ENCODE measurements around the gene COLQ. TPM values are rescaled to one million over a fixed set of nuclear protein-coding genes. Genes with fewer than 3 reads are reported as not detected.

COLQ gene
- total and polyA plus RNA-seq, 2 experiments from 2014 or later = 0.32 to 0.93 TPM

DNA sequence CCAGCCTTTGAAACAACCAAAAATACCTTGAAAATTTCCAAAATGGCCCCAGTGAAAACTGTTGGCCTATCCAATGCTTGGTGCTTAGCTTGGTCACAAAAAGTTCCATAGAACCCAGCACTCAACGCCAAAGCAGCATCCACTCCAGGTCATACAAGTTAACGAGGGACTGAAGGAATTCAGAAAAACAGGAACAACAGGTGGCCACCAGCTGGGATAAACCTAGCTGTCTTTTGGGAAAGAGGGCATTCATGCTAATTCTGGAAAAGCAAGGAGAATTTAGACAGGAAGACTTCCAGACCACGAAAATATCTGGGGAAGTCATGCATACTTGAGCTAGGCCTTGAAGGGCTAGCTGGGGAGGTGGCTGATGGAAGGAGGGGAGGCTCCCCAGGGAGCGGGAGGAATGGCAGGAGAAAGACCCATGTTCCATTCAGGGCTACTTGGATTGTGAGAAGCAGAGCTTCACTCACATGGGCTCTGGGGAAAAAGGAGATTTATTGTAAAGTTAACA is 28.6 kb downstream of the COLQ start:
- no peaks in the 10 kb centered on the region for H3K36me3 ChIP-seq (ENCODE audit: low read depth)
- no peaks in the 10 kb centered on the region for H3K4me1 ChIP-seq (ENCODE audit: insufficient read depth)
- no peak overlapping the region for H3K4me2 ChIP-seq (ENCODE audit: unreplicated experiment)
- TF ChIP-seq EZH2 (IDR thresholded peaks at IDR 0.05; ENCODE audit: insufficient read depth, poor library complexity, severe bottlenecking) = no peak
- no peak for TF ChIP-seq EZH2phosphoT487 (IDR thresholded peaks at IDR 0.05; ENCODE audit: insufficient read depth, low read depth)
- no peaks in the 10 kb centered on the region for H3K27me3 ChIP-seq (replicated peaks; ENCODE audit: insufficient read depth)
- no peak overlapping the region for H3K9ac ChIP-seq
- DNase-seq = no peak
- no peak overlapping the region for H3K4me3 ChIP-seq
- no peaks in the 10 kb centered on the region for H3K9me3 ChIP-seq (ENCODE audit: low read depth)
- H2AFZ ChIP-seq = no peak overlapping the region
- no peaks in the 10 kb centered on the region for H3F3A ChIP-seq (ENCODE audit: insufficient read depth)
- in situ Hi-C loops (cut with MboI) = no loop called here
- no peaks in the 10 kb centered on the region for H3K79me2 ChIP-seq (ENCODE audit: insufficient read depth)
- H3K27ac ChIP-seq = no peak overlapping the region
- no peaks in the 10 kb centered on the region for H4K20me1 ChIP-seq (ENCODE audit: insufficient read depth)
- no peaks in the 10 kb centered on the region for H3K9me2 ChIP-seq (ENCODE audit: insufficient read depth)
- WGBS, 2 experiments (ENCODE audit: low coverage in 1 of 2, low lambda C conversion rate in 2 of 2, missing lambda C conversion rate in 2 of 2) = 84 to 91% methylated on average over 4 of the region's 4 CpGs

DNA sequence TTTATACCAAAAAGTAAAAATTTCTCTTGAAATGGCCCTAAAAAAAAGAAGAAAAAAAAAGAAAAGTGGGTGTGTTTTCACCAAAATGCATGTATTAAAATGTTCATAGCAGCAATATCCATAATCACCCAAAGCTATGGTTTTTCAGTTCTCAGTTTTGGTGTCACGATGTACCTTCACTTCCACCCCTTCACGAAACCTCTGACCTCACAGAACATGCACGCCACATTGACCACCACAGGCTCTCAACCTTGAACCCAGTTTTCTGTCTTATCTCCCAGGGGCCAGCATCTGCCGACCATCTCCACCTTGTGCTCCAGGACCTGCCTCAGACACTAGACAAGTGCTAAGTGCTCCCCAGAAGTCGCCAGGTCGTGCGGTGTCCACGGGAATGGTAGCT is 30.4 kb downstream of the COLQ start:
- H3K27ac ChIP-seq = no peak overlapping the region
- H2AFZ ChIP-seq = no peak overlapping the region
- no peaks in the 10 kb centered on the region for H3K9me3 ChIP-seq (ENCODE audit: low read depth)
- TF ChIP-seq EZH2phosphoT487 (IDR thresholded peaks at IDR 0.05; ENCODE audit: insufficient read depth, low read depth) = no peak
- no peak for TF ChIP-seq EZH2 (IDR thresholded peaks at IDR 0.05; ENCODE audit: insufficient read depth, poor library complexity, severe bottlenecking)
- H3K4me3 ChIP-seq = no peak overlapping the region
- H3F3A ChIP-seq (ENCODE audit: insufficient read depth) = no peaks in the 10 kb centered on the region
- H3K36me3 ChIP-seq (ENCODE audit: low read depth) = no peaks in the 10 kb centered on the region
- H3K9ac ChIP-seq = no peak overlapping the region
- H3K9me2 ChIP-seq (ENCODE audit: insufficient read depth) = no peaks in the 10 kb centered on the region
- H3K79me2 ChIP-seq (ENCODE audit: insufficient read depth) = no peaks in the 10 kb centered on the region
- in situ Hi-C loops (cut with MboI) = no loop called here
- H3K27me3 ChIP-seq (replicated peaks; ENCODE audit: insufficient read depth) = no peaks in the 10 kb centered on the region
- no peak for DNase-seq
- H3K4me1 ChIP-seq (ENCODE audit: insufficient read depth) = no peaks in the 10 kb centered on the region
- no peak overlapping the region for H3K4me2 ChIP-seq (ENCODE audit: unreplicated experiment)
- H4K20me1 ChIP-seq (ENCODE audit: insufficient read depth) = no peaks in the 10 kb centered on the region
- WGBS, 2 experiments (ENCODE audit: low coverage in 1 of 2, low lambda C conversion rate in 2 of 2, missing lambda C conversion rate in 2 of 2) = 81 to 85% methylated on average over 8 of the region's 8 CpGs

- H3K4me1 ChIP-seq (ENCODE audit: insufficient read depth) = no peaks in the 10 kb centered on the region
- H3K27me3 ChIP-seq (replicated peaks; ENCODE audit: insufficient read depth) = no peaks in the 10 kb centered on the region
- DNase-seq = no peak
- in situ Hi-C loops (cut with MboI) = no loop called here
- TF ChIP-seq EZH2 (IDR thresholded peaks at IDR 0.05; ENCODE audit: insufficient read depth, poor library complexity, severe bottlenecking) = no peak
- no peak for TF ChIP-seq EZH2phosphoT487 (IDR thresholded peaks at IDR 0.05; ENCODE audit: insufficient read depth, low read depth)
- no peaks in the 10 kb centered on the region for H3F3A ChIP-seq (ENCODE audit: insufficient read depth)
- no peaks in the 10 kb centered on the region for H3K9me2 ChIP-seq (ENCODE audit: insufficient read depth)
- H3K27ac ChIP-seq = no peak overlapping the region
- no peak overlapping the region for H3K4me2 ChIP-seq (ENCODE audit: unreplicated experiment)
- no peaks in the 10 kb centered on the region for H3K79me2 ChIP-seq (ENCODE audit: insufficient read depth)
- no peak overlapping the region for H2AFZ ChIP-seq
- 88 to 94% methylated on average over 2 of the region's 2 CpGs for WGBS, 2 experiments (ENCODE audit: low coverage in 1 of 2, low lambda C conversion rate in 2 of 2, missing lambda C conversion rate in 2 of 2)
- H3K9me3 ChIP-seq (ENCODE audit: low read depth) = no peaks in the 10 kb centered on the region
- no peaks in the 10 kb centered on the region for H3K36me3 ChIP-seq (ENCODE audit: low read depth)
- H3K4me3 ChIP-seq = no peak overlapping the region
- H4K20me1 ChIP-seq (ENCODE audit: insufficient read depth) = no peaks in the 10 kb centered on the region
- no peak overlapping the region for H3K9ac ChIP-seq
These were observed 31.3 kb downstream of the COLQ start for GRCh38 chr3:15490158-15490557.

DNA sequence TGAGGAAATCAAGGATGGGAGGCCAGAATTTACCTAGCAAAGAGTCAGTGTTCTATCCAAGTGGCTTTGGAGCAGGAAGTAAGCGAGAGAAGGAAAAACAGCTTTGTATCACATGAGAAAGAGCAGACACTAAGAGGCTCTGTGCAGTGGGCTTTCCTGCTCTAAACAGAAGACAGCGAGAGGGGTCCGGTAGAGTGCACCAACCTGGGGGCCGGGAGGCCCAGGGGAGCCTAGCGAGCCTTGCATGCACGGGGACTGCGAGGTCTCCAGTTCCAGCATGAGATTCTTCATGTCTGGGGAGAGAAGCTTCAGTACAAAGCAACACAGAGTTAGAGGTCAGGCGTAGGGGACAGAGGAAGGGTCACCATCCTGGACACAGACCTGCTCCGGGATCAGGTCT is 33.5 kb downstream of the COLQ start:
- DNase-seq = no peak
- Histone ChIP-seq H3K4me1 (ENCODE audit: insufficient read depth) (no peaks in the 10 kb centered on the region), H3K79me2 (ENCODE audit: insufficient read depth) (no peaks in the 10 kb centered on the region), H3K9ac (no peak overlapping the region), H3K27me3 (replicated peaks; ENCODE audit: insufficient read depth) (no peaks in the 10 kb centered on the region), H2AFZ (no peak overlapping the region), H3F3A (ENCODE audit: insufficient read depth) (no peaks in the 10 kb centered on the region), H3K9me3 (ENCODE audit: low read depth) (no peaks in the 10 kb centered on the region), H3K36me3 (ENCODE audit: low read depth) (no peaks in the 10 kb centered on the region), H4K20me1 (ENCODE audit: insufficient read depth) (no peaks in the 10 kb centered on the region), H3K4me2 (ENCODE audit: unreplicated experiment) (no peak overlapping the region), H3K9me2 (ENCODE audit: insufficient read depth) (no peaks in the 10 kb centered on the region), H3K27ac (no peak overlapping the region), H3K4me3 (no peak overlapping the region)
- in situ Hi-C loops (cut with MboI) = no loop called here
- TF ChIP-seq EZH2phosphoT487 (IDR thresholded peaks at IDR 0.05; ENCODE audit: insufficient read depth, low read depth) = no peak
- no peak for TF ChIP-seq EZH2 (IDR thresholded peaks at IDR 0.05; ENCODE audit: insufficient read depth, poor library complexity, severe bottlenecking)
- WGBS, 2 experiments (ENCODE audit: low coverage in 1 of 2, low lambda C conversion rate in 2 of 2, missing lambda C conversion rate in 2 of 2) = 77 to 81% methylated on average over 9 of the region's 9 CpGs

DNA sequence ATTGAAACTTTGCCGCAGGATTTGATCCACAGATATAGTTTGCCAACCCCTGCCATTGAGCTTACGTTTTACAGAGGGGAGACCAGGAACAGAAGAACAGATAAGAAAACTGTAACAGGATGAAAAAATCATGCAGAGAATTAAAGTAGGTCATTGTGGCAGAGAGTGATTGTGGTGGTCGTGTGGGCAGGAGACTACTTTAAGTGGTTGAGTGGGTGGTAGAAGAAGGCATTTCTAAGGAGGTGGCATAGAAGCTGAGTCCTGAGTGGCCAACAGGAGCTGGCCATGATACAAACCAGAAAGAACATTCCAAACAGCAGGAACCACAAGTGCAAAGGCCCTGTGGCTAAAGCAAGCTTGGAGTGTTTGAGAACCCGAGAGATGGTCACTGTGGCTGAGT is 34.5 kb downstream of the COLQ start:
- H3K9ac ChIP-seq = no peak overlapping the region
- H3F3A ChIP-seq (ENCODE audit: insufficient read depth) = no peaks in the 10 kb centered on the region
- TF ChIP-seq EZH2phosphoT487 (IDR thresholded peaks at IDR 0.05; ENCODE audit: insufficient read depth, low read depth) = no peak
- no peak for TF ChIP-seq EZH2 (IDR thresholded peaks at IDR 0.05; ENCODE audit: insufficient read depth, poor library complexity, severe bottlenecking)
- no peak overlapping the region for H3K4me3 ChIP-seq
- no peak overlapping the region for H2AFZ ChIP-seq
- in situ Hi-C loops (cut with MboI) = no loop called here
- no peaks in the 10 kb centered on the region for H3K9me2 ChIP-seq (ENCODE audit: insufficient read depth)
- H3K36me3 ChIP-seq (ENCODE audit: low read depth) = no peaks in the 10 kb centered on the region
- H3K27ac ChIP-seq = no peak overlapping the region
- no peaks in the 10 kb centered on the region for H3K4me1 ChIP-seq (ENCODE audit: insufficient read depth)
- no peaks in the 10 kb centered on the region for H4K20me1 ChIP-seq (ENCODE audit: insufficient read depth)
- H3K4me2 ChIP-seq (ENCODE audit: unreplicated experiment) = no peak overlapping the region
- DNase-seq = no peak
- no peaks in the 10 kb centered on the region for H3K79me2 ChIP-seq (ENCODE audit: insufficient read depth)
- H3K27me3 ChIP-seq (replicated peaks; ENCODE audit: insufficient read depth) = no peaks in the 10 kb centered on the region
- H3K9me3 ChIP-seq (ENCODE audit: low read depth) = no peaks in the 10 kb centered on the region
- 72% methylated on average over 4 of the region's 4 CpGs for WGBS, 2 experiments (ENCODE audit: low coverage in 1 of 2, low lambda C conversion rate in 2 of 2, missing lambda C conversion rate in 2 of 2)
